HG02973 (cell line): Measurements from ENCODE around the gene MAP3K5.

ENCODE experiments used
- ATAC-seq: cut with Tn5 transposase; IDR thresholded peaks from one replicate; pipeline ENCODE4 v1.9.1; 2021; ENCODE audit warnings: moderate library complexity; ENCODE audit not compliant: unreplicated experiment

The MAP3K5 gene

GRCh38 chr6:136751991-136752390 is 40.3 kb downstream of the MAP3K5 start:
- no peak for ATAC-seq

- peak; percentile 85 for ATAC-seq
Observed at GRCh38 chr6:136751522-136751956, 40.7 kb downstream of the MAP3K5 start.

GRCh38 chr6:136750696-136751521 is 41.4 kb downstream of the MAP3K5 start:
- peak; percentile 27 for ATAC-seq

GRCh38 chr6:136749359-136749997 is 42.8 kb downstream of the MAP3K5 start:
- ATAC-seq, result no peak

- no peak for ATAC-seq
Observed at GRCh38 chr6:136747507-136747906, 44.8 kb downstream of the MAP3K5 start.

- no peak for ATAC-seq
Observed at GRCh38 chr6:136745300-136745699, 47.0 kb downstream of the MAP3K5 start.

GRCh38 chr6:136744889-136745288 is 47.4 kb downstream of the MAP3K5 start:
- ATAC-seq, result no peak

GRCh38 chr6:136742125-136742524 is 50.2 kb downstream of the MAP3K5 start:
- no peak for ATAC-seq

GRCh38 chr6:136740050-136740974 is 52.0 kb downstream of the MAP3K5 start:
- no peak for ATAC-seq

GRCh38 chr6:136739501-136739900 is 52.8 kb downstream of the MAP3K5 start:
- ATAC-seq, result no peak

- no peak for ATAC-seq
Observed at GRCh38 chr6:136739071-136739470, 53.2 kb downstream of the MAP3K5 start.

- ATAC-seq, result no peak
Observed at GRCh38 chr6:136738692-136739057, 53.6 kb downstream of the MAP3K5 start.

GRCh38 chr6:136737871-136738691 is 54.2 kb downstream of the MAP3K5 start:
- no peak for ATAC-seq

- no peak for ATAC-seq
Observed at GRCh38 chr6:136737374-136737844, 54.9 kb downstream of the MAP3K5 start.

GRCh38 chr6:136736281-136736960 is 55.9 kb downstream of the MAP3K5 start:
- ATAC-seq, result no peak

GRCh38 chr6:136734977-136735376 is 57.3 kb downstream of the MAP3K5 start:
- no peak for ATAC-seq

- no peak for ATAC-seq
Observed at GRCh38 chr6:136732889-136733288, 59.4 kb downstream of the MAP3K5 start.

- ATAC-seq, result no peak
Observed at GRCh38 chr6:136729832-136730231, 62.4 kb downstream of the MAP3K5 start.

- no peak for ATAC-seq
Observed at GRCh38 chr6:136728976-136729515, 63.2 kb downstream of the MAP3K5 start.
